ENCODE measurements around the gene LRP2. TPM values are rescaled to one million over a fixed set of nuclear protein-coding genes. Genes with fewer than 3 reads are reported as not detected.

The LRP2 gene
- polyA plus RNA-seq, 3 donors, result not detected

GRCh38 chr2:169351725-169352124 lies 10.6 kb downstream of the LRP2 start:
- H3K4me2 ChIP-seq (replicated peaks; ENCODE audit: extremely low read depth, low read length, poor library complexity, severe bottlenecking), result no peak overlapping the region
- Mint-ChIP-seq H3K4me1 (no peaks in the 10 kb centered on the region), H3K36me3 (no peaks in the 10 kb centered on the region), H3K4me3 (no peak overlapping the region), H3K27ac (no peak overlapping the region), H3K9me3 (no peaks in the 10 kb centered on the region), H3K27me3 (ENCODE audit: low read depth in 3 of 3) (peaks cover 4 to 11% (median 5%) of the 10 kb centered on the region in 3 donors)
- H2AFZ ChIP-seq (ENCODE audit: insufficient read depth, low read depth, low read length, poor library complexity, severe bottlenecking), result no peak overlapping the region
- DNase-seq, result no peak
- intact Hi-C loops (cut with micrococcal nuclease), result no loop called here
- no peaks in the 10 kb centered on the region for H3K4me1 ChIP-seq (ENCODE audit: control insufficient read depth in 1 of 2, insufficient read depth in 2 of 2, low read length in 2 of 2)
- H3K4me3 ChIP-seq (replicated peaks in 1 of 3; ENCODE audit: low read depth in 2 of 3, low read length in 3 of 3), result no peak overlapping the region
- no peak overlapping the region for H3K27ac ChIP-seq (ENCODE audit: low read depth in 1 of 2, low read length in 2 of 2)
- TF ChIP-seq CTCF (IDR thresholded peaks at IDR 0.05), result no peak
- H3K9me3 ChIP-seq (replicated peaks in 1 of 2; ENCODE audit: control insufficient read depth in 1 of 2, insufficient read depth in 1 of 2, low read length in 2 of 2), result no peaks in the 10 kb centered on the region
- H3K36me3 ChIP-seq (replicated peaks in 1 of 2; ENCODE audit: control insufficient read depth in 1 of 2, insufficient read depth in 2 of 2, low read length in 2 of 2), result no peaks in the 10 kb centered on the region
- peaks cover 3 to 5% of the 10 kb centered on the region in 2 donors for H3K27me3 ChIP-seq (ENCODE audit: control insufficient read depth in 2 of 2, insufficient read depth in 2 of 2, low read length in 2 of 2)
- H3K79me2 ChIP-seq (ENCODE audit: insufficient read depth, low read length), result no peaks in the 10 kb centered on the region
- WGBS (ENCODE audit: insufficient coverage), result 97% methylated on average over 4 of the region's 4 CpGs
- no peaks in the 10 kb centered on the region for H4K20me1 ChIP-seq (ENCODE audit: insufficient read depth, low read length)
- no peak overlapping the region for H3K9ac ChIP-seq (ENCODE audit: insufficient read depth, low read length, poor library complexity, severe bottlenecking)

GRCh38 chr2:169349535-169349934 lies 12.8 kb downstream of the LRP2 start:
- WGBS (ENCODE audit: insufficient coverage), result 40% methylated on average over 1 of the region's 2 CpGs
- Mint-ChIP-seq H3K36me3 (no peaks in the 10 kb centered on the region), H3K27me3 (ENCODE audit: low read depth in 3 of 3) (peaks cover 0 to 4% (median 0%) of the 10 kb centered on the region in 3 donors)

More at GRCh38 chr2:169349535-169349934, 12.8 kb downstream of the LRP2 start:
- no peak overlapping the region for H2AFZ ChIP-seq (ENCODE audit: insufficient read depth, low read depth, low read length, poor library complexity, severe bottlenecking)
- no peaks in the 10 kb centered on the region for H3K79me2 ChIP-seq (ENCODE audit: insufficient read depth, low read length)
- H3K27ac ChIP-seq (ENCODE audit: low read depth in 1 of 2, low read length in 2 of 2), result no peak overlapping the region
- no peaks in the 10 kb centered on the region for H3K27me3 ChIP-seq (ENCODE audit: control insufficient read depth in 2 of 2, insufficient read depth in 2 of 2, low read length in 2 of 2)
- H3K4me1 ChIP-seq (ENCODE audit: control insufficient read depth in 1 of 2, insufficient read depth in 2 of 2, low read length in 2 of 2), result no peaks in the 10 kb centered on the region
- Mint-ChIP-seq H3K4me1 (no peaks in the 10 kb centered on the region), H3K9me3 (no peaks in the 10 kb centered on the region), H3K27ac (no peak overlapping the region), H3K4me3 (no peak overlapping the region)
- no peak overlapping the region for H3K4me2 ChIP-seq (replicated peaks; ENCODE audit: extremely low read depth, low read length, poor library complexity, severe bottlenecking)
- intact Hi-C loops (cut with micrococcal nuclease), result no loop called here
- no peak for DNase-seq
- no peak for TF ChIP-seq CTCF (IDR thresholded peaks at IDR 0.05)
- H3K36me3 ChIP-seq (replicated peaks in 1 of 2; ENCODE audit: control insufficient read depth in 1 of 2, insufficient read depth in 2 of 2, low read length in 2 of 2), result no peaks in the 10 kb centered on the region
- H4K20me1 ChIP-seq (ENCODE audit: insufficient read depth, low read length), result no peaks in the 10 kb centered on the region
- H3K9me3 ChIP-seq (replicated peaks in 1 of 2; ENCODE audit: control insufficient read depth in 1 of 2, insufficient read depth in 1 of 2, low read length in 2 of 2), result no peaks in the 10 kb centered on the region
- H3K9ac ChIP-seq (ENCODE audit: insufficient read depth, low read length, poor library complexity, severe bottlenecking), result no peak overlapping the region
- no peak overlapping the region for H3K4me3 ChIP-seq (replicated peaks in 1 of 3; ENCODE audit: low read depth in 2 of 3, low read length in 3 of 3)
